ENCODE data around the gene ZNF224. TPM values are rescaled to one million over a fixed set of nuclear protein-coding genes. Genes with fewer than 3 reads are reported as not detected.

The ZNF224 gene
- total and polyA plus RNA-seq, 2 of the 13 experiments (the other 11 are each of a cell fraction or from before 2014, with no cell fraction given) = 13.0 to 16.1 TPM

DNA sequence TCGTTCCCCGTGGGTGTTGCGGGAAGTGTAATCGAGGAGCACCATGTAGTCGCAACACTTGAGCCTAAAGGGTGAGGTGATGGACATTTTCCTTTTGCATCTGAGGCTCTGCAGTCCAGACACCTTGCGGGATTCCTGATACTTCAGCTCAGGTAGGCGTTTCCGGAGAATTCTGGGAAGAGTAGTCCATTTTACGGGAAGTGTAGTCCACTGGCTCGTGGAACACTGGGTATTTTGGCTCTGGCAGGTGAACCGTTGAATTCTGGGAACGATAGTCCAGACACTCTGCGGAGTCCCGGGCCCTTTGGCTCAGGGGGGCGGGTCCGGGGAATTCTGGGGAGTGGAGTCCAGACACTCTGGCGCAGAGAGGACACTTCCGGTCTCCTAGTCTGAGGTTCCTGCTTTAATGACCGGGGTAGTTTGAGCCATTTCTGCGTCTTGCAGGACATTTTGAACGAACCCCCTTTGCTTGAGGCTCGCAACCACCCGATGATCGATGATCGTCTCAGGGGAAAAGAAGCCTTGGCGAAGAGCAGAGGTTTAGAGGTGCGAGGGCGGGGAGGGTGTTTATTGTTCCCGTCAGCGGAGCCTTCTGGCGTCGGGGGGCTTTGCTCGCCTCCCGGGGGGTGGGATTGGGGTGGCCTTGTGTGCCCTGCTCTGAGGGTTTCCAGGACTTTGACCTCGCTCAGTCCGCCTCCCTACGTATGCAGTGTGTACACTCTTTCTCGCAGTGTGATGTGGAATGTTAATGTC lies 42.3 kb upstream of the ZNF224 start, which contains the start of gene ZNF223 (continued):
- TF ChIP-seq, protein P1, sequence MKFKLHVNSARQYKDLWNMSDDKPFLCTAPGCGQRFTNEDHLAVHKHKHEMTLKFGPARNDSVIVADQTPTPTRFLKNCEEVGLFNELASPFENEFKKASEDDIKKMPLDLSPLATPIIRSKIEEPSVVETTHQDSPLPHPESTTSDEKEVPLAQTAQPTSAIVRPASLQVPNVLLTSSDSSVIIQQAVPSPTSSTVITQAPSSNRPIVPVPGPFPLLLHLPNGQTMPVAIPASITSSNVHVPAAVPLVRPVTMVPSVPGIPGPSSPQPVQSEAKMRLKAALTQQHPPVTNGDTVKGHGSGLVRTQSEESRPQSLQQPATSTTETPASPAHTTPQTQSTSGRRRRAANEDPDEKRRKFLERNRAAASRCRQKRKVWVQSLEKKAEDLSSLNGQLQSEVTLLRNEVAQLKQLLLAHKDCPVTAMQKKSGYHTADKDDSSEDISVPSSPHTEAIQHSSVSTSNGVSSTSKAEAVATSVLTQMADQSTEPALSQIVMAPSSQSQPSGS (CRISPR knock-in tag; IDR thresholded peaks at IDR 0.05) = 0 out of 2 replicates have a peak, but pooled peaks have one; percentile 18
- TF ChIP-seq ZNF33B (CRISPR knock-in tag; IDR thresholded peaks at IDR 0.05) (0 out of 2 replicates have a peak, but pooled peaks have one; percentile 21), ZFP90 (CRISPR knock-in tag; IDR thresholded peaks at IDR 0.05; ENCODE audit: borderline replicate concordance) (no peak), GPN1 (CRISPR knock-in tag; IDR thresholded peaks at IDR 0.05; ENCODE audit: borderline replicate concordance) (no peak), SNAPC2 (CRISPR knock-in tag; IDR thresholded peaks at IDR 0.05) (no peak), ZNF337 (CRISPR knock-in tag; IDR thresholded peaks at IDR 0.05; ENCODE audit: borderline replicate concordance, low read depth) (no peak), ZNF383 (CRISPR knock-in tag; IDR thresholded peaks at IDR 0.05; ENCODE audit: borderline replicate concordance) (no peak), ZNF772 (CRISPR knock-in tag; IDR thresholded peaks at IDR 0.05) (no peak), SAP130 (CRISPR knock-in tag; IDR thresholded peaks at IDR 0.05; ENCODE audit: low read depth) (peak; percentile 84), ISL2 (CRISPR knock-in tag; IDR thresholded peaks at IDR 0.05) (peak; percentile 53; the same call in 1 of the 2 replicates), FOXK1 (CRISPR knock-in tag; IDR thresholded peaks at IDR 0.05; ENCODE audit: borderline replicate concordance, low read depth) (peak; percentile 61; the same call in 1 of the 2 replicates), EP300 (IDR thresholded peaks at IDR 0.05; ENCODE audit: low read depth in 2 of 2, low read length in 2 of 2) (peak in 1 of 2 experiments; percentile 30; a peak in 1 of 4 replicates), EP300 (CRISPR knock-in tag; IDR thresholded peaks at IDR 0.05; ENCODE audit: borderline replicate concordance) (no peak), NR2C2 (CRISPR knock-in tag; IDR thresholded peaks at IDR 0.05; ENCODE audit: borderline replicate concordance) (peak; percentile 95), TAF1 (CRISPR knock-in tag; IDR thresholded peaks at IDR 0.05) (peak; percentile 51), HDAC1 (CRISPR knock-in tag; IDR thresholded peaks at IDR 0.05) (peak; percentile 79), POLR2AphosphoS5 (IDR thresholded peaks at IDR 0.05; ENCODE audit: low read depth, low read length) (peak; percentile 80), NFYB (CRISPR knock-in tag; IDR thresholded peaks at IDR 0.05) (peak; percentile 55), SP2 (CRISPR knock-in tag; IDR thresholded peaks at IDR 0.05) (peak; percentile 46; the same call in 1 of the 2 replicates), POLR2A (IDR thresholded peaks at IDR 0.05; ENCODE audit: insufficient read depth in 1 of 2, low read depth in 2 of 2, low read length in 2 of 2) (peak; percentile 62 to 78; a peak in 3 of 4 replicates), YEATS2 (CRISPR knock-in tag; IDR thresholded peaks at IDR 0.05; ENCODE audit: borderline replicate concordance) (peak; percentile 82; the same call in 1 of the 2 replicates), ZSCAN30 (CRISPR knock-in tag; IDR thresholded peaks at IDR 0.05) (peak; percentile 37; the same call in 1 of the 2 replicates), SRF (IDR thresholded peaks at IDR 0.05; ENCODE audit: low read depth, low read length) (0 out of 2 replicates have a peak, but pooled peaks have one; percentile 7), SMARCC2 (IDR thresholded peaks at IDR 0.05) (no peak), FLYWCH1 (CRISPR knock-in tag; IDR thresholded peaks at IDR 0.05) (no peak)
- TF ChIP-seq, protein P2, sequence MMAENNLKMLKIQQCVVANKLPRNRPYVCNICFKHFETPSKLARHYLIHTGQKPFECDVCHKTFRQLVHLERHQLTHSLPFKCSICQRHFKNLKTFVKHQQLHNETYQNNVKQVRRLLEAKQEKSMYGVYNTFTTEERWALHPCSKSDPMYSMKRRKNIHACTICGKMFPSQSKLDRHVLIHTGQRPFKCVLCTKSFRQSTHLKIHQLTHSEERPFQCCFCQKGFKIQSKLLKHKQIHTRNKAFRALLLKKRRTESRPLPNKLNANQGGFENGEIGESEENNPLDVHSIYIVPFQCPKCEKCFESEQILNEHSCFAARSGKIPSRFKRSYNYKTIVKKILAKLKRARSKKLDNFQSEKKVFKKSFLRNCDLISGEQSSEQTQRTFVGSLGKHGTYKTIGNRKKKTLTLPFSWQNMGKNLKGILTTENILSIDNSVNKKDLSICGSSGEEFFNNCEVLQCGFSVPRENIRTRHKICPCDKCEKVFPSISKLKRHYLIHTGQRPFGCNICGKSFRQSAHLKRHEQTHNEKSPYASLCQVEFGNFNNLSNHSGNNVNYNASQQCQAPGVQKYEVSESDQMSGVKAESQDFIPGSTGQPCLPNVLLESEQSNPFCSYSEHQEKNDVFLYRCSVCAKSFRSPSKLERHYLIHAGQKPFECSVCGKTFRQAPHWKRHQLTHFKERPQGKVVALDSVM (CRISPR knock-in tag; IDR thresholded peaks at IDR 0.05) = peak; percentile 54; the same call in 1 of the 2 replicates
- TF ChIP-seq, protein P3, sequence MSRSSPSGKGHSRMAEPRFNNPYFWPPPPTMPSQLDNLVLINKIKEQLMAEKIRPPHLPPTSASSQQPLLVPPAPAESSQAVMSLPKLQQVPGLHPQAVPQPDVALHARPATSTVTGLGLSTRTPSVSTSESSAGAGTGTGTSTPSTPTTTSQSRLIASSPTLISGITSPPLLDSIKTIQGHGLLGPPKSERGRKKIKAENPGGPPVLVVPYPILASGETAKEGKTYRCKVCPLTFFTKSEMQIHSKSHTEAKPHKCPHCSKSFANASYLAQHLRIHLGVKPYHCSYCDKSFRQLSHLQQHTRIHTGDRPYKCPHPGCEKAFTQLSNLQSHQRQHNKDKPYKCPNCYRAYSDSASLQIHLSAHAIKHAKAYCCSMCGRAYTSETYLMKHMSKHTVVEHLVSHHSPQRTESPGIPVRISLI (CRISPR knock-in tag; IDR thresholded peaks at IDR 0.05; ENCODE audit: borderline replicate concordance) = 0 out of 2 replicates have a peak, but pooled peaks have one; percentile 24

Measured in HepG2 (cell line).